ENCODE data around the gene TP53I13. TPM values are rescaled to one million over a fixed set of nuclear protein-coding genes. Genes with fewer than 3 reads are reported as not detected.

The TP53I13 gene
- total RNA-seq, 1 experiment from 2014 or later: 56.3 TPM

DNA sequence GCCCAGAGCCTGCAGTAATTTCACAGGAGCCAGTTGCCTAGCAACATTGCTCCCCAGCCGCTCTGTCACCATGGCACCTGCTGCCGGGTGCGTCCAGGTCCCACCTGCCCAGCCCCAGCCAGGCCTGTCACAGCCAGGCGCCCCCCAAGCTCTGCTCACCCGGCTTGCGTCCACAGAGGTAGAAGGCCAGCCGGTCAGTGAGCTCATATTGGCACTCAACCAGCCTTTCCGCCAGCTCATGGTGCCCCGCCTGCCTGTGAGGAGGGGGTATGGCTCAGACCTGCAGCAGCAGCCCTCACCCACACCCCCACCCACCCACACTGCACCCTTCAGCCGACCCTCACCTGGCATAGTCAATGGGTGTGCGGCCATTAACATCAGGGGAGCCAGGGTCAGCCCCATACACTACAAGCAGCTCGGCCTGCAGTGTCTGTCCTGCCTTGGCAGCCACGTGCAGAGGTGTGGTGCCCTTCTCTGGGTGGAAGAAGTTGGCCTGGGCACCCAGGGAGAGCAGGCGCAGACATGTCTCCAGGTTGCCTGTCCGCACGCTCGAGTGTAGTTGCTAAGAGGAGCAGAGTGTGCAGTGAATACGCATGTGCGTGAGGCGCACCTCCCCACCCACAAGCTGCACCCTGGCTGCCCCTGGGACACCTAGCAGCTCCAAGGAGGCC is 13.2 kb downstream of the TP53I13 start:
- no peak for DNase-seq (ENCODE audit: low read depth)

DNA sequence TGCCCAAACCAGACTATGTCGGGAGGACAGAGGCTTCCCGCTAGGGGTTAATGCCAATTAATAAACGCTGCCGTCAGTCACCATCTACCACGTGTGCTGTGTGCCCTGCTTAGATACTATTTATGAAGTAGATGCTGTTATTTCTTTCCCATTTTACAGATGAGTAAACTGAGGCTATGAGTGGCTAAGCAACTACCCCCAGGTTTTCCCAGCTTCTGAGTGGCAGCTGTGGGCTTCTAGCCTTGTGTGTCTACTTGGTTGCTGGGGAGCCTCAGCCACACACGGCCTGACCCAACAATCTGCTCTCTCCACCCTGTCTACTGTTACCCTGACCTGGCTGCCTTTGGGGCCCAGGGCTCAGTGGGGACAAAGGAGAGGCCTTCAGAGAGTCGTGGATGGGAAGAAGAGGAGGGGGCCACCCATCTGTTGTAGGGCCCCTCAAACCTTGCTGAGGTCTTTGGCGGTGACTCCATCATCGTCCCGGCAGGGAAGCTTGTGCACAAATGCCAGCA is 13.8 kb downstream of the TP53I13 start:
- DNase-seq (ENCODE audit: low read depth): no peak

DNA sequence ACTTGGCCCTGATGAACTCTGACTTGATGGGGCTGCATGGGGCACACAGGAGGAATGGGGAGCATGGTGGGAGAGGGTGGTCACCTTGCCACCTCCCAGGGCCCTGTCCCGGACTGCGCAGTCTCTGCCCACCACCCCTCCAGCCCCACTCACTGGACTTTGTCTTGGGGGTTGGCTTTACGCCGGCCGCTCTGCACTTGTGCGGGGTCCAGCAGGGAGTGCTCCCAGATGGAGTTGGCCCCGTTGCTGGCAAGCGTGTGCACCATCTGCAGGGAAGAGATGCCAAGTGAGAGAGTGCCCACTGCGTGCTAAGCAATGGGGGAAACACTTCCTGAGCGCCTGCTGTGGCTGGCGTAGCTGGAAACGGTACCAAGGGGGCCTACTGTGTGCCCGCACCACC is 14.3 kb downstream of the TP53I13 start:
- DNase-seq (ENCODE audit: low read depth): no peak

DNA sequence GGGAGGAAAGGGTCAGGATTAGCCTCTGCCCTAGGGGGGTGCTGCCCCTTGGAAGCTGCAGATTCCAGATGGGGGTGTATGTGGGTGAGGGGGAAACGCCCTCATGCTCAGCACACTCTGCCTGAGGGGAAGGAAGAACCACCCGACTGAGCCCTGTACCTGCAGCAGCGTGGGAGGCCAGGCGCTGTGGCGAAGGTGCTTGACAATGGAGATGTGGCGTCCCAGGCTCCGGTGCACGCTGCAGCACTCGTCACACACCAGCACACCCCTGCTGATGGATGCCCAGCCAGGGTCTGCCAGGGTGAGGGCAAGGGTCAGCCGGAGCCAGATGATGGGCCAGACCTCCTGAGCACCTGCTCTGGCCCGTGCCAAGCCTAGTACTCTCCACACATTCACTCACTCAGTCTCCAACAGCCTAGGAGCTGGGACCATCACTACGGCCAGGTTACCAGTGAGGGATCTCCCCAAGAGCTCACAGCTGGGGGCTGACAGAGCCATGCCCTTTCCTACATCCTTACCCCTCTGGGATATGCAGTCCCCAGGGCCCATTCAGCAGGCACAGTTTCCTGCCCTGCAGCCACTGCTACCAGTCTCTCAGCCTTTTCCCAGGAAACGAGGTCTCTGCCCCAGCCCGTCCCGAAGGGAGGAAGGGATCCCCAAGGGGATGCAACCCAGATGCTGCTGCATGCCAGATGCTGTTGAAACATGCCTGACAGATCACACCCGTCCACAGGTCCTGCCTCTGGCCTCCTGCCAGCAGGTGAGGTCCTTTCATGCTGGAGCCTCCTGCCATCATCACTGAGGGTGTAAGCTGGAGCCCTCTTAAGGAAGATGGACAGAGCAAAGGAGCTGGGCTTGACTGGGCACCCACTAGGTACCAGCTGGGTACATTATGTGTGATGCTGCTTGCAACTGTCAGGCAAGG is 15.1 kb downstream of the TP53I13 start:
- no peak for DNase-seq (ENCODE audit: low read depth)

DNA sequence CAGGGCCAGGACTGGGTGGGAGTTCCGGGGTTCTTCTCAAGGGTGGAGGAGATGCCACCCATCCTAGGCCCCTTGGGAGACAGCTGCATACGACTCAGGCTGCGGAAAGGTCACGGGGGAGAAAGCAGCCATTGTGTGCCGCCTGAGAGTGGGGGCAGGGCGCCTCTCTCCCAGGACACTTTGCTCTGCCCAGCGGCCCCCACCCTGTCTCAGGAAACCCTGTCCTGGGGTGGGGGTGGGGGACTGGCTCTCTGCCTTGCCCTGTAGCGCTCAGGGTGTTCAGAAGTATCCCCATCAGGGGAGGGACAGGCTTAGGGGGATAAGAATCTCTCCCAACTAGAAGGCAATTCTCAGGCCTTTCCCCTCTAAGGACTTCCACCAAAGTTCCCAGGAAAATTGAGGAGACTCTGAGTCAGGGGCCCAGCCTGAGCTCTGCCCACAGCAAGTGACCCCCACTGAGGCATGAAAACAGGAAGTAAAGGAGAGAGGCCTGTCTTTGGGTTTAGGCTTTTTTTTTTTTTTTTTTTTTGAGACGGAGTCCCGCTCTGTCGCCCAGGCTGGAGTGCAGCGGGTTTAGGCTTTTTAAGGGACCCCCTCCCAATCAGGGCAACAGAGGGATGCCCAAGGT is 16.1 kb downstream of the TP53I13 start:
- DNase-seq (ENCODE audit: low read depth): no peak

DNA sequence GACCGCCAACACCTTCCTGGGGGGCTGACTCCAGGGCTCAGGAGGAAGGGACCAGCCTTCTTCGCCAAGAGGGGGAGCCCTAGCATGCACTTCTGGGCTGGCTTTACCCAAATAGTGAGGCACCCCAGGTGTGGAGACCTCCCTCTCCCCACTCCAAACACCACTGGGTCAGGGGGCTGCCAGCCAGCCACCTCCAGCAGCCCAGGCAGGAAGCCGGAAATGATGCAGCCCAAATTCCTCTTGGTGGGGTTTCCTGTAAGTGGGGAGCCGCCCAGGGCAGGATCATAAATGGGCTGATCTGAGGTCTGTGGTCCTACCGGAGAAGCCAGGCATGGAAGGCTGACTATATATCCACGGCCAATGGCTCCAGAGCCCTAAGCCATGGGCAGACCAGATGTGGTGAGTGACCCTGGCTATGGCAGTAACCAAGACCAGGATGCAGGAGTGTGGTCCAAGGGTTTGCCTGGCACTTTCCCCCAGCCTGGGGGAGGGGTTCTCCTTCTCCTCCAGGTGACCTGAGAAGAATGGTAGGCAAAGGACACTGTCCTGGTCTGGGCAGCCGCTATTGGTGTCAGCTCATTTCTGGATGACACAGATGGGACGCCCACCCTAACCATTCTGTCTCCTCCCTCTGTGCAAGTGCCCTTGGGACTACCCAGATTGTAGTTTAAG is 16.7 kb downstream of the TP53I13 start:
- no peak for DNase-seq (ENCODE audit: low read depth)

DNA sequence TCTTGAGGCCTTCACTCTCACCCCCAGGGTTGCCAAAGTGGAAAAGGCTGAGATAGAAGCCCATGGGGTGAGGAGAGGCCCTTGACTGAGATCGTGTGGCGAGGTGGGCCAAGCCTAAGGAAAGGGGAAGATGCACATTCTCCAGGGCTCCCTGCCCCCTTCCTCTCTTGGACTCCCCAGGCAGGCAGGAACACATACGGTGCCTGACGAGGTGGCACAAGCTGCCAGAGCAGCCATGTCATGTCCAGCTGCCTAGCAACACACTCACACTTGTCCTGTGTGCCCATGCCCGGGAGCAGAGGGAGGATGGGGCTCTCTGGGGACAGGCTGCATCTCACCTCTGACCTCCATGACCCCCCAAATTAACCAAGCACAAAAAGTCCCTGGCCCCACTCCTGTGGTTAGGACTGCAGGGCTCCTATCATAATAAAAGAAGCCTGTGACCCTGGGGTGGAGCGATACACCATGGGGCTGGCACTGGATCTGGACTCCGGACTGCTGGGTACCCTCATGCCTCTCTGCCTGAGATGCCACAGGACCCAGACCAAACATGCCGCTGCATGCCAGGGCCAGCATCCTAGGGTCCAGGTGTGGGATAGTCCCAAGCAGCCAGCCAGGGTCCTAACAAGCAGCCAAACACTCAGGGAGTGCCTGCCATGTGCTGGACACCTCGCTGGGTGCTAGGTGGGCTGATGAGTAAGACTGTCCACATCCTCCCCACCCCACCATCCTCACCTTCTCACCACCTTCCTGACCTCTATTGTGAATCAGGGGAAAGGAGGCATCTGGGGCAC is 18.4 kb downstream of the TP53I13 start:
- no peak for DNase-seq (ENCODE audit: low read depth)

DNA sequence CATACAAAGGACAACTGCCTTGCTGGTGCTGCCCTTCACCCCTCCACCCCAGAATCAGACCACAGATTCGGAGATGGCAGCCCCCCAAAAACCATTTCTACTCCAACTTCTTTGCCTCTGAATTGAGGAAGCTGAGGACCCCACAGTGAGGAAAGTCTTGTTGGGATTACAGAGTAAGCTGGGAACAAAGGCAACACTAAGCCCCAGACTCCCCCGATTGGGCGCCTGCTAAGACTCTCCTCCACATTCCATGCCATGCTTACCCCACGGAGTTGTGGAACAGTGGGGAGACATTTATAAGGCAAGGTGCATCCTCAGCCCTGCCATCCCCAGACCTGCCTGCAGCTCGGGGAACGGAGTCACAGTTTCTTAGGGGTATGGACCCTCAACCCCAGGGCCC is 19.1 kb downstream of the TP53I13 start:
- no peak for DNase-seq (ENCODE audit: low read depth)

DNA sequence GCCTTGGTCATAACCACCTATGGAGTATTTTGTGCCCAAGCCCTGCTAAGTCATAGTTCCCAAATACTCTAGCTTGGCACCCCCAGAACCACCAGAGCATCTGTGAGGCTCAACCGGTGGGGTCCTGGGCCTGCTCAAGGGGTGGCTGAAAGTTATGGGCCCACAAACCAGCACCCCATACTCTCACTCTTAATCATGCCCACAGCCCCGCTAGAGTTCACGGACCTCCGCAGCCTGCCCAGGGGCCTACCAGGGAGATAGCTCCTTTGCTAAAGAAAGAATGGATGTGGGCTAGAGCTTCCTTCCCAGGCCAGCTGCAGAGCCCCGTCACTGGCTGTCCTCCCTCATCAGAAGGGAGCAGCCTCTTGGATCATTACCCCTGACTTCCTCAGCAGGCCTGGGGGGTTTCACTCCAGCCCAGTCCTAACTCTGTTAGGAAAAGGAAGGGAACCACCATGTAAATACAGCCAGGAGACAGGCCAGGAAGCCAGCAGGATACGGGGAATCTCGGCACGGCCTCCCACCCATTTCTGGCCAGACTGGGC is 19.6 kb downstream of the TP53I13 start:
- no peak for DNase-seq (ENCODE audit: low read depth)

DNA sequence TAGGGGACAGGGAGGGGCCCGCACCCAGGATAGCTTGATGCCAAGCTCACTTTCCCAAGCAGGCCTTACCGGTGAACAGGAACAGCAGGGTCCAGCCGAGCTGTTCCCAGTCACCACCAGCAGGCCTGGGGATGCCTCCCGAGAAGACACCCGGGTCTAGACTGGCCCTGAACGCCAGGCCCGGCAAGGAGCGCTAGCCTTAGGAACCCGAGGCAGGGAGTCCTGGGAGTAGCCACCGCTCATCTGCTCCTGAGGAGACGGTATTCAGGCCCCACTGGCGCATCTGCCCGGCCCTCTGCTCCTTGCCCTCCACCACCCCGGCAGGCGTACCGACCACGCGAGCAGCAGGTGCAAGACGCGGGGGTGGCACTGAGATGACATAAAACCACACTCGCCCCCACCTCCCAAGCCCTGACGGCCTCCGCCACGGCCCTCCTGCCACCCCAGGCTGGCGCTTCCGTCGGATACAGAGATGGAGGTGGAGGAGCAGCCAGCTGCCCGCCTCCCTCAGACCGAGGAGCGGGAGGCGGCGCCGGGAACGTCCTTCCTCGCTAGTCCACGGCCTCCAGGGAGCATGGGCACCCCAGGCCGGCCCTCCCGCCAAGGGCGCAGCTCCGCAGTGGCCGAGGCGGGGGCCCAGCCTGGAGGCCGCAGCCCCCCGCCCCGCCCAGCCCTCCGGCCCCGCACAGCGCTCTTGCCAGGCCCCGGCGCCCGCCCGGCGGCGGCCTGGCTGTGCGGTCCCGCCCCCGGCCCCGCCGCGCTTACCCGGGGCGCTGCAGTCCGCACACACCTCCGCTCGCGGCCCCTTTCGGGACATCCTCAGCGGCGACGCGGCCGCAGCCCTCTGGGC is 20.3 kb downstream of the TP53I13 start:
- peak; percentile 43 for DNase-seq (ENCODE audit: low read depth)

DNA sequence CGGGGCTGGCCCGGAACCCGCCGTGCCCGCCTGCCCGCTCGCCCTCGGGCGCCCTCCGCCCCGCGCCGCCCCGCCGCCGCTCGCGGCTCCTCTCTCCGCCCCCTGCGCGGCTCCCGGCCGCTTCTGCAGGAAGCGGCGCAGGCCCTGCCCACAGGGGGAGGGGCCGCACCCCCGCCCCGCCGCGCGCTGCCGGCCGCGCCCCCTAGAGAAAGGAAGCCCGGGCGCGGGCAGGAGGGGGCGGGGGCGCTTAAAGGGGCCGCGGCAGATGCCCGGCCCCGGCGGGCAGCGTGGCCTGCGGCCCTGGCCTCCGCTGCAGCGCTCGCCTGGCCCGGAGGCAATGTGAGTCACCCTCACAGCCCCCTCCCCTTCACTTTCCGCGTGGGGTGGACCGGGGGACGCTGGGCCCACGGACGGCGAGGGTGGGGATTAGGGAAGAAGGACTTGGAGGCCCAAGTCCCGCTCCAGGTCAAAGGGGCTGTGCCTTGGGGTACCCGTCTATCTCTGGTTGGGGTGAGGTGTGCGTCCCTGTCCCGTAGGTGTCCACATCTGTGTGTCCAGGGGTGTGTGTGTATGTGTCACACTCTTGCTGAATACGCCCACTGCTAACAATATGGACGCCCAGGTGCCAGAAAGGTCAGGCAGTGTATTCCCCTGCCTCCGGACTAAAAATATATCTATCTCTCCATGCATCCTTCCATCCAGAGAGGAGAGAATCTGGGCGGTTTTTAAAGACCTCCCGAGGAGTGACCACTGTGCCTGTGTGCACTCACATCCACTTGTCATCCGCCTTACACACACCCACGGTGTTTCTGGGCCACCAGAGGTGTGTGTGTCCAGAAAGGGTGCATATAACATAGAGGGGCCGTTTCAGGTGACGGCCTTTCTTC is 21.3 kb downstream of the TP53I13 start, which contains the start of gene GIT1:
Gene GIT1 (minus strand): TSS at position 125 of the 887 bp plus-strand sequence. CDS start 270 bp downstream, outside the sequence.
- DNase-seq (ENCODE audit: low read depth): peak; percentile 81

DNA sequence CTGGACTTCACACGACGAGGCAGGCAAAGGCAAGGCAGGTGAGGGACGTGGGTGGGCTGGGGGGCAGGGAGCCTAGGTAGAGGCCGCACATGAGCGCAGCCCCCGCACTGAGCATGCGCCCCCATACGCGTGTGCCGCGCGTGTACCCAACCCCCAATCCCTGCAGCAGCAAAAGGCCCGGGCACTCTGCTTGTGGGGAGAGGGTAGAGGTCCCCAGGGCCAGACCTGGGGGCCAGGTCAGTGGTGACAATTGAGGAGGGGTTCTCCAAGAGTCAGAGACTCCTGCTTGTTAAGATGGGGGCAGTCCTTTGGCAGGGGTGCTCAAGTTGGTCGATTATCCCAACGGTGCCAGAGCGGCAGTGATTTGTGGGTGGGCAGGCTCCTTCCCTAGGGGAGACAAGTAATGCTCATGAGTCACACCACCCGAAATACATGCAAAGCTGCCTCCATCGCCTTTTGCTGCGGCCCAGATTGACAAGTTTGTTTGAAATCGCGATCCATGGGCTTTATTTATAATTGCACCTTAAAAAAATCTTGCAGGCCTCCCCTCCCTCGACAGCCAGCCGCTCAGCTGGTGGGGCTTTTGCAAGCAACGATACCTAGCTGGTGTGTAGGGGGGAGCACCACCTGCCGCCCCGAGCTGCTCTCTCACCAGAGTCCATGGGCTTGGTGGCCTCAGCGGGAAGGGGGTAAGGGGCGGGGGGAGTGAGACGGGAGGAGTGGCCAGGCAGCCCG is 22.1 kb downstream of the TP53I13 start:
- DNase-seq (ENCODE audit: low read depth): peak; percentile 70

DNA sequence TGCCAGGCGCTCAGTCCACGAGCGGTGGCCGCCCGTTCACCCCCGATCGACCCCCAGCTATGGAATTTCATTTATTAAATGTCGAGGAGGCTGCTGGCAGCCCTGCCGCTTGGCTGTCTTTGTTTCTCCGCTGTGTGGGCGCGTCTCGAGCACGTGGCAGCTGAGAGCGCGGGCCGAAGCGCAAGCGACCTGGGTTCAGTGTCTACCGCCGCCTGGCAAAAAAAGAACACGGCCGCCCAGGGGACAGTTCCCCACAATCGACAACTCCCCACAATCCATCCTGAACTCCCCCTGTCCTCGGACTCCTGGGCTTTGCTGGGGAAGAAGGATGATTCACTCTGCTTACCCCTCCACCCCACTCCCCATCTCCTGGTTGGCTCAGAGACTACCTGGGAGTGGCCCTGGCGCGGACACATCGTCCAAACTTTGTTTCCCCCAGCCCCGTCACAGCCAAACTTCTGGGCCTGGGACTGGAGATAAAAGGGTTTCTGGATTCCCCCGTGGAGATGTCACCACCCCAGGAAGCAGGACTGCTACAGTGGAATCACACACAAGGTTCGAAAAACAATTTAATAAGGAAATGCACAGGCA is 22.7 kb downstream of the TP53I13 start:
- DNase-seq (ENCODE audit: low read depth): peak; percentile 79

DNA sequence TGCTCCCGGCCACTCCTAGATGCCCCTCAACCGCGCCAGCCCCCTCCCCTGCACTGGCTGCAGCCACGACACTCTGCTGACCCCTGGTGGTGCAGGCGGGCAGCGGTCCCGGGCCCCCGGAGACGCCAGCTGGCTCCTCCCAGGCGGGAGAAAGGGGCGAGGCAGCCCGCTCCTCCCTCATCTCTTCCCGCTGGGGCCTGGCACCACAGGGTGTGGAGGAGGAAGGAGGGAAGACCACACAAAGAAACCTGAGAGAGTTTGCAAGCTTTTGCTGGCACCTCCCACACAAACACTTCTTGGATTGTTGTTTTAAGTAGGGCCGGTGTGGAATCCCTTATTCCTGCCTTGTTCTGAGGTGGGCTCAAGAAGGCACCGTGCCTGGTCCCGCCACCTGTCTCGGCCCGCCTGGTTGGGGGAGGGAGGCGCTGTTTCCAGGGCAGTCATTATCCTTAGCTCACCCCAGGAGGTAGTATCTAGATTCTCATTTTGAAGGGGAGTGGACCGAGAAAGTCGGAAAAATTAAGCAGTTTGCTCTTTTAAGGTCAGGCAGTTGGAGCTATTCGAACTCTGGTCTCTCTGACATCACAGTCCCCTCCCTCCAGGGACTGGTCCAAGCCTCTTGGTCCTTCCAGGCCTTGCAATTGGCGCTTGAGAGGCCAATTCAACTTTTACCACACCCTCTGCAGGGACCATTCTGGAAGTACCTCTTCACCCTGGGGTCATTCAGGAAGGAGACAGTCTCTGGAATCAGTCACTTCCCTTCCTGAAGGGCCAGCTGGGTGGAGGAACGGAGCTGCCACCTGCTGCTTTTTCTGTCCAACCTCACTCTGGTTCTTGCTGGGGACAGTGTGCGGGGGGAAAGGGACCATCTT is 23.5 kb downstream of the TP53I13 start:
- peak; percentile 81 for DNase-seq (ENCODE audit: low read depth)

DNA sequence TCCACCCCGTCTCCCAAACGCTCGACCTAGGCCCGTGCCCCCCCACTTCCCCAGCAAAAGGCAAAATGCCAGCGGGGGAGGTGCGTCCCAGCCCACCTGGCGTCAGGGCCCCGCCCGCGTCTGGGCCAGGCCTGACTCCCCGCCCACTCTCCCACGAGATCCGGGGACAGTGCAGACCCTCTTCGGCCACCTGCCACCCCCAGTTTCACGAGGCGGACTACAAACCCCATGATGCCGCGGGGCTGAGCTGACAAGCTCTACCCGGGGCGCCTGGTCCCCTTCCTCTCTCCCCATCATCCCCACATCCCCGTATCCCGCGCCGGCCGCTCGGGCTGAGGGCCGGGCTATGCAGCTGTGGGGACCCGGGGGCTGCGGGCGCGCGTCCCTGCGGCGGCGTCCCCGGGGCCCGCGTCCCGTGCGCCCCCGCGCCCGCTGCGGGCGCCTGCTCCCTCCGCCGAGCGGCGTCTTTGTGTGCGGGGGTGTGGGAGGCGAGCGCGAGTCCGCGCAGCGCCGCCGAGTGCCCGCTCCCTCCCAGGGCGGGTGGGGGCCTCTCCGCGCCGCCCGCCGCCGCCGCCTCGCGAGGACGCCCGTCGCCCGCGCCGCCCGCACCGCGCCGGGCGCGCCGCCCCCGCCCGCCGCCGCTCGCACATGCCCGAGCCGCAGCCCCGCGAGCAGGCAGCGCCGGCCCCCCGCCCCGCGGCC is 24.5 kb downstream of the TP53I13 start, which contains the start of gene ANKRD13B:
Gene ANKRD13B (plus strand): TSS at position 283 of the 702 bp plus-strand sequence. CDS start 490 bp downstream, outside the sequence.
- no peak for DNase-seq (ENCODE audit: low read depth)

All from M059J (cell line).